BLaER1 (cell line): ENCODE data around the gene F7.
"Not testable (repeated sequence)": the region's sequence is repeated elsewhere in the genome, so short reads cannot be mapped to it uniquely, and the experiment has no call there.

Source experiments
- H3K27ac ChIP-seq: shearing (Covaris generic); formaldehyde crosslinking; 2 replicates; pipeline ENCODE4 v1.8.1; 2022
- H3K27me3 ChIP-seq: shearing (Covaris generic); formaldehyde crosslinking; 2 replicates; pipeline ENCODE4 v1.8.1; 2022
- H3K36me3 ChIP-seq: shearing (Covaris generic); formaldehyde crosslinking; 2 replicates; pipeline ENCODE4 v1.8.1; 2022
- H3K4me1 ChIP-seq: shearing (Covaris generic); formaldehyde crosslinking; 2 replicates; pipeline ENCODE4 v1.8.1; 2022
- H3K4me2 ChIP-seq: shearing (Covaris generic); formaldehyde crosslinking; 2 replicates; pipeline ENCODE4 v1.8.1; 2022
- H3K4me3 ChIP-seq: shearing (Covaris generic); formaldehyde crosslinking; 2 replicates; pipeline ENCODE4 v1.8.1; 2022
- H3K9ac ChIP-seq: shearing (Covaris generic); formaldehyde crosslinking; 2 replicates; pipeline ENCODE4 v1.8.1; 2022
- H3K9me3 ChIP-seq: shearing (Covaris generic); formaldehyde crosslinking; 2 replicates; pipeline ENCODE4 v1.8.1; 2022
- H4K20me1 ChIP-seq: shearing (Covaris generic); formaldehyde crosslinking; 2 replicates; pipeline ENCODE4 v1.8.1; 2022
- Cebpa-rat ChIP-seq: shearing (Covaris generic); IDR thresholded peaks from 2 replicates; pipeline ENCODE4 v1.8.1; 2022

Gene F7

GRCh38 chr13:113110852-113111315, 5.3 kb downstream of the F7 start:
- no peak overlapping the region for H3K27ac ChIP-seq
- no peak for TF ChIP-seq Cebpa-rat
- H3K9ac ChIP-seq, result no peak overlapping the region
- no peak overlapping the region for H3K4me3 ChIP-seq
- H3K36me3 ChIP-seq, result no peaks in the 10 kb centered on the region
- no peaks in the 10 kb centered on the region for H3K27me3 ChIP-seq
- H4K20me1 ChIP-seq, result no peaks in the 10 kb centered on the region
- peaks cover 8% of the 10 kb centered on the region for H3K4me1 ChIP-seq
- peaks cover 21% of the 10 kb centered on the region for H3K9me3 ChIP-seq
- H3K4me2 ChIP-seq, result no peak overlapping the region

- peaks cover 21% of the 10 kb centered on the region for H3K9me3 ChIP-seq
- not testable (repeated sequence) for H3K4me1 ChIP-seq, H3K36me3 ChIP-seq, H3K4me3 ChIP-seq, H3K9ac ChIP-seq, H3K4me2 ChIP-seq, H4K20me1 ChIP-seq, H3K27ac ChIP-seq, H3K27me3 ChIP-seq
These were observed 6.2 kb downstream of the F7 start for GRCh38 chr13:113111821-113112220.

GRCh38 chr13:113112475-113112874, 6.9 kb downstream of the F7 start:
- H4K20me1 ChIP-seq, result not testable (repeated sequence)

GRCh38 chr13:113112893-113113845, 7.6 kb downstream of the F7 start:
- Histone ChIP-seq H3K9ac (no peak overlapping the region), H3K27me3 (no peaks in the 10 kb centered on the region), H3K36me3 (no peaks in the 10 kb centered on the region), H4K20me1 (no peaks in the 10 kb centered on the region), H3K9me3 (peaks cover 21% of the 10 kb centered on the region), H3K27ac (no peak overlapping the region), H3K4me1 (peaks cover 12% of the 10 kb centered on the region; the same call in 1 of the 2 replicates), H3K4me3 (no peak overlapping the region), H3K4me2 (no peak overlapping the region)
- no peak for TF ChIP-seq Cebpa-rat

More at GRCh38 chr13:113112475-113112874, 6.9 kb downstream of the F7 start:
- H3K4me3 ChIP-seq, H3K4me2 ChIP-seq, H3K27ac ChIP-seq, H3K4me1 ChIP-seq, H3K9ac ChIP-seq, H3K27me3 ChIP-seq, H3K36me3 ChIP-seq: not testable (repeated sequence)
- H3K9me3 ChIP-seq, result peaks cover 21% of the 10 kb centered on the region

- peaks cover 21% of the 10 kb centered on the region for H3K9me3 ChIP-seq
- H4K20me1 ChIP-seq, result no peaks in the 10 kb centered on the region
- H3K27ac ChIP-seq, result no peak overlapping the region
- H3K27me3 ChIP-seq, result no peaks in the 10 kb centered on the region
- no peak for TF ChIP-seq Cebpa-rat
- no peak overlapping the region for H3K4me2 ChIP-seq
- H3K4me1 ChIP-seq, result peaks cover 13% of the 10 kb centered on the region; the same call in 1 of the 2 replicates
- no peak overlapping the region for H3K9ac ChIP-seq
- H3K36me3 ChIP-seq, result no peaks in the 10 kb centered on the region
- no peak overlapping the region for H3K4me3 ChIP-seq
These were observed 8.3 kb downstream of the F7 start for GRCh38 chr13:113113846-113114271.

- Histone ChIP-seq H3K4me2 (no peak overlapping the region), H3K4me1 (peaks cover 13% of the 10 kb centered on the region; the same call in 1 of the 2 replicates), H3K4me3 (no peak overlapping the region), H3K9ac (no peak overlapping the region), H3K27ac (no peak overlapping the region), H3K36me3 (no peaks in the 10 kb centered on the region), H3K9me3 (peaks cover 12% of the 10 kb centered on the region), H3K27me3 (no peaks in the 10 kb centered on the region), H4K20me1 (no peaks in the 10 kb centered on the region)
- TF ChIP-seq Cebpa-rat, result no peak
These were observed 9.1 kb downstream of the F7 start for GRCh38 chr13:113114511-113115362.

GRCh38 chr13:113115363-113116205, 10.0 kb downstream of the F7 start:
- no peaks in the 10 kb centered on the region for H3K27me3 ChIP-seq
- H3K27ac ChIP-seq, result no peak overlapping the region
- H3K4me1 ChIP-seq, result peaks cover 13% of the 10 kb centered on the region; the same call in 1 of the 2 replicates
- H3K9me3 ChIP-seq, result peaks cover 3% of the 10 kb centered on the region
- H3K9ac ChIP-seq, result no peak overlapping the region
- H3K36me3 ChIP-seq, result no peaks in the 10 kb centered on the region
- no peak overlapping the region for H3K4me3 ChIP-seq
- H4K20me1 ChIP-seq, result no peaks in the 10 kb centered on the region
- H3K4me2 ChIP-seq, result no peak overlapping the region
- TF ChIP-seq Cebpa-rat, result no peak

GRCh38 chr13:113116206-113116800, 10.7 kb downstream of the F7 start:
- Histone ChIP-seq H3K4me3 (no peak overlapping the region), H3K4me2 (no peak overlapping the region), H4K20me1 (no peaks in the 10 kb centered on the region), H3K4me1 (peaks cover 13% of the 10 kb centered on the region; the same call in 1 of the 2 replicates), H3K27ac (no peak overlapping the region), H3K9me3 (no peaks in the 10 kb centered on the region), H3K36me3 (no peaks in the 10 kb centered on the region), H3K9ac (no peak overlapping the region), H3K27me3 (no peaks in the 10 kb centered on the region)
- TF ChIP-seq Cebpa-rat, result no peak

- H3K4me3 ChIP-seq, result no peak overlapping the region
- H3K4me2 ChIP-seq, result no peak overlapping the region
- H3K9me3 ChIP-seq, result no peaks in the 10 kb centered on the region
- no peak overlapping the region for H3K9ac ChIP-seq
- H4K20me1 ChIP-seq, result no peaks in the 10 kb centered on the region
- H3K4me1 ChIP-seq, result peaks cover 13% of the 10 kb centered on the region; the same call in 1 of the 2 replicates
- no peak; the same call in 1 of the 2 replicates for TF ChIP-seq Cebpa-rat
- H3K27ac ChIP-seq, result no peak overlapping the region
- no peaks in the 10 kb centered on the region for H3K27me3 ChIP-seq
- no peaks in the 10 kb centered on the region for H3K36me3 ChIP-seq
These were observed 11.3 kb downstream of the F7 start for GRCh38 chr13:113116871-113117271.
